B cell (primary cell): Measurements from ENCODE around the gene MAT1A. TPM values are rescaled to one million over a fixed set of nuclear protein-coding genes. Genes with fewer than 3 reads are reported as not detected.

Source experiments
- ATAC-seq: fragments of 200-7000 bp; cut with Tn5 transposase; one replicate; pipeline ENCODE4 v1.10.0; 2021; ENCODE audit warnings: low read depth, mild to moderate bottlenecking, moderate number of reproducible peaks, moderate library complexity
- CTCF ChIA-PET: fragments of 350-600 bp; sonication (Branson Sonifier 250); formaldehyde crosslinking; loops from one replicate; lab custom pipeline; 2021; ENCODE audit warnings: antibody characterized with exemption, inconsistent platforms; lab: Charles Lee
- POLR2A ChIA-PET: fragments of 350-600 bp; sonication (Branson Sonifier 250); formaldehyde crosslinking; loops from one replicate; lab custom pipeline; 2021; ENCODE audit warnings: antibody characterized with exemption; lab: Charles Lee
- DNase-seq: peaks from one replicate; pipeline ENCODE4 v3.0.0; 2013
- H2AFZ ChIP-seq: 2 replicates; pipeline ENCODE4 v1.6.1; 2012; ENCODE audit warnings: mild to moderate bottlenecking, low read depth, low read length; ENCODE audit not compliant: insufficient read depth, poor library complexity, severe bottlenecking
- H3K27ac ChIP-seq, 2 donors: 1 replicate in 1 of 2; 2 replicates in 1 of 2; pipeline ENCODE4 v1.5.1; 2012 to 2013; ENCODE audit warnings: low read length in 2 of 2, mild to moderate bottlenecking in 2 of 2, moderate library complexity in 1 of 2
- H3K27me3 ChIP-seq, 4 experiments: fragments of 200-600 bp in 1 of 4; sonication (generic) in 1 of 4; replicated peaks in 1 of 4; 1 replicate in 2 of 4; 2 replicates in 2 of 4; pipeline versions ENCODE4 v1.6.1 to v1.7.0; 2013 to 2016; ENCODE audit warnings: low read length in 3 of 4, mild to moderate bottlenecking in 2 of 4, mixed read lengths in 1 of 4, moderate library complexity in 1 of 4; ENCODE audit not compliant: insufficient read depth in 4 of 4, control insufficient read depth in 3 of 4; ENCODE audit errors: control extremely low read depth in 1 of 4
- H3K36me3 ChIP-seq, 2 experiments: replicated peaks in 1 of 2; 1 replicate in 1 of 2; 2 replicates in 1 of 2; pipeline versions ENCODE4 v1.6.1 to v1.7.1; 2013; ENCODE audit warnings: low read length in 1 of 2; ENCODE audit not compliant: insufficient read depth in 2 of 2, control insufficient read depth in 1 of 2; ENCODE audit errors: control extremely low read depth in 1 of 2, extremely low read depth in 1 of 2
- H3K4me1 ChIP-seq, 2 donors: fragments of 200-600 bp in 1 of 2; sonication (generic) in 1 of 2; 1 replicate in 1 of 2; 2 replicates in 1 of 2; pipeline versions ENCODE4 v1.5.1 to v1.6.1; 2013 to 2017; ENCODE audit warnings: low read length in 2 of 2; ENCODE audit not compliant: control insufficient read depth in 2 of 2, insufficient read depth in 2 of 2
- H3K4me2 ChIP-seq: replicated peaks from 2 replicates; pipeline ENCODE3; 2012; ENCODE audit warnings: mild to moderate bottlenecking, low read depth, low read length; ENCODE audit not compliant: poor library complexity, severe bottlenecking
- H3K4me3 ChIP-seq, 5 experiments: fragments of 200-600 bp in 1 of 5; sonication (generic) in 1 of 5; 1 replicate in 3 of 5; 2 replicates in 2 of 5; pipeline versions ENCODE4 v1.5.1 to v1.7.0; 2011 to 2016; ENCODE audit warnings: low read length in 4 of 5, mild to moderate bottlenecking in 4 of 5, low read depth in 2 of 5, control low read depth in 1 of 5, moderate library complexity in 1 of 5; ENCODE audit not compliant: insufficient read depth in 1 of 5; ENCODE audit errors: control extremely low read depth in 1 of 5, extremely low read depth in 1 of 5
- H3K79me2 ChIP-seq: fragments of 200-600 bp; sonication (generic); one replicate; pipeline ENCODE4 v1.6.0; 2016; ENCODE audit warnings: low read length; ENCODE audit not compliant: control insufficient read depth, insufficient read depth
- H3K9ac ChIP-seq: fragments of 200-600 bp; sonication (generic); 2 replicates; pipeline ENCODE4 v1.6.1; 2017; ENCODE audit warnings: mild to moderate bottlenecking, low read length, moderate library complexity
- H3K9me3 ChIP-seq, 3 donors: one replicate each; pipeline versions ENCODE4 v1.6.1 to v1.7.1; 2013; ENCODE audit warnings: low read length in 2 of 3; ENCODE audit not compliant: control insufficient read depth in 2 of 3, insufficient read depth in 1 of 3; ENCODE audit errors: control extremely low read depth in 1 of 3
- H4K20me1 ChIP-seq: 2 replicates; pipeline ENCODE4 v1.6.0; 2012; ENCODE audit warnings: mild to moderate bottlenecking, low read length; ENCODE audit not compliant: insufficient read depth, control insufficient read depth, poor library complexity, severe bottlenecking
- H3K27ac Mint-ChIP-seq: one replicate; pipeline ENCODE4 v1.8.0; 2021; ENCODE audit warnings: mixed read lengths
- H3K27me3 Mint-ChIP-seq: one replicate; pipeline ENCODE4 v1.8.0; 2021; ENCODE audit warnings: mixed read lengths
- H3K4me1 Mint-ChIP-seq: one replicate; pipeline ENCODE4 v1.8.0; 2021; ENCODE audit warnings: mixed read lengths
- H3K4me3 Mint-ChIP-seq: one replicate; pipeline ENCODE4 v1.8.0; 2021; ENCODE audit warnings: mixed read lengths
- H3K9me3 Mint-ChIP-seq: one replicate; pipeline ENCODE4 v1.8.0; 2022; ENCODE audit warnings: mixed read lengths; ENCODE audit not compliant: insufficient read depth
- EZH2 ChIP-seq: IDR thresholded peaks from 2 replicates; pipeline ENCODE4 v1.6.1; 2012; ENCODE audit warnings: borderline replicate concordance, low read depth, mild to moderate bottlenecking, moderate library complexity, low read length; ENCODE audit not compliant: insufficient read depth, poor library complexity, severe bottlenecking
- WGBS: methylation state at CpG from one replicate; pipeline ENCODE4 v1.1.5; 2013; ENCODE audit warnings: missing lambda C conversion rate; ENCODE audit not compliant: insufficient coverage; 5-methylcytosine and 5-hydroxymethylcytosine counted together
- intact Hi-C: fragments of 100-400 bp; cut with micrococcal nuclease; formaldehyde crosslinking; loops from one replicate; pipeline ENCODE4 v1.10.0; 2022
- polyA plus RNA-seq: library from polyadenylated mRNA; depleted of rRNA; stranded (reverse); fragments of >200 nt; gene quantifications from 2 replicates; pipeline ENCODE4 v1.2.3, GENCODE V29; 2012
- total RNA-seq, 2 donors: library from RNA; stranded (reverse); fragments of 120-200 nt in 1 of 2; gene quantifications; 1 replicate in 1 of 2; 2 replicates in 1 of 2; pipeline versions ENCODE4 v1.2.3 to v1.2.4, GENCODE V29; 2013 to 2022
- TF ChIP-seq, protein P1 (sequence below): fragments of 200-600 bp; IDR thresholded peaks from one replicate; pipeline ENCODE4 v1.8.0; 2022; ENCODE audit warnings: antibody characterized with exemption, mild to moderate bottlenecking

MAT1A gene
- total and polyA plus RNA-seq, 2 donors (not counting 1 experiment from before 2014, with no cell fraction given) = not detected

DNA sequence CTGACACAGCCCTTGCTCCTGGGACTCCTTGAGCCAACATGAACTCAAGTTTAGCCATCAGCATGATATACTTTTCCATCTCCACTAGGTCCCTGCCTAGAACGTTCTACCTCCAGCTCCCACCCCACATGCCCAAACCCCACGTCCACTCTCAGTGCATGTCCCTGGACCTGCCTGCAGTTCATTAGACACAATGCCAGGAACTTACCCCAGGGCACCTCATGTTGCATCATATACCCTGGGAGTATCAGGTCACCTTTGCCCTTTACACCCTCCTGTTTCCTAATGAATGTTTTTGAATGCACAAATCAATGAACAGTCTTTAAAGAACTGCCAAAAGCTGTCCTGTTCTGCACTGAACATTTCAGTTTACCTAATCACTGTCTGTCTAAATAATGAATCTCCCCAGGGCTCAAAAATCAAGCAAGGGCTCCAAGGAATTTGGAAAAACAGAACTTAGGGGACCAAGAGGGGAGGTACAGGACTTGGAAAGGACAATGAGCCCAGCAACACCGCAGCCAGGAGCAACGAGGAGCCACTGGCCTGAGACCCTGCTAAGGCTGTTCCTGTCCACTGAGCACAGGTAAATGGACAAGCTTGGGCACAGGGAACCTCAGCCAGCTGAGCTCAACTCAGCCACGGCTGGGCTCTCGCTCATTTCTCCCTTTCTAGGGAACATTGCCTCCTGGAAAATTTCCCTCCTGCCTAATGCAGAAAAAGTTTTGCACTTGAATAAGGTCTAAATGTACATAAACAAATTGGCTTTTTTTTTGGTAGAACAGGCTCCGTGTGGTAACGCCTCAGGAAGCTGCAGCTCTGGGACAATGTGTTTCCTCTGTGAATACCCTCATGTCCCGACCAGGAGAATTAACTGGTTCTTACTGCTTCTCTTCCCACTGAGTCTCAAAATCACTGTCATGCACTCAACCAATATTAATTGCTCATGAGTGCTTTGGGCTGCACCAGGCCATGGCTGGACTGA is 7.4 kb downstream of the MAT1A start:
- intact Hi-C loops = no loop called here
- ChIA-PET POLR2A (no interaction called here), CTCF (interaction anchor here (0.6 kb wide), 1 partner anchor 367 kb away, joined by 4 read pairs; no protein-coding TSS in a partner anchor)
- H3K36me3 ChIP-seq = no peaks in the 10 kb centered on the region
- no peak for TF ChIP-seq EZH2
- TF ChIP-seq, protein P1, sequence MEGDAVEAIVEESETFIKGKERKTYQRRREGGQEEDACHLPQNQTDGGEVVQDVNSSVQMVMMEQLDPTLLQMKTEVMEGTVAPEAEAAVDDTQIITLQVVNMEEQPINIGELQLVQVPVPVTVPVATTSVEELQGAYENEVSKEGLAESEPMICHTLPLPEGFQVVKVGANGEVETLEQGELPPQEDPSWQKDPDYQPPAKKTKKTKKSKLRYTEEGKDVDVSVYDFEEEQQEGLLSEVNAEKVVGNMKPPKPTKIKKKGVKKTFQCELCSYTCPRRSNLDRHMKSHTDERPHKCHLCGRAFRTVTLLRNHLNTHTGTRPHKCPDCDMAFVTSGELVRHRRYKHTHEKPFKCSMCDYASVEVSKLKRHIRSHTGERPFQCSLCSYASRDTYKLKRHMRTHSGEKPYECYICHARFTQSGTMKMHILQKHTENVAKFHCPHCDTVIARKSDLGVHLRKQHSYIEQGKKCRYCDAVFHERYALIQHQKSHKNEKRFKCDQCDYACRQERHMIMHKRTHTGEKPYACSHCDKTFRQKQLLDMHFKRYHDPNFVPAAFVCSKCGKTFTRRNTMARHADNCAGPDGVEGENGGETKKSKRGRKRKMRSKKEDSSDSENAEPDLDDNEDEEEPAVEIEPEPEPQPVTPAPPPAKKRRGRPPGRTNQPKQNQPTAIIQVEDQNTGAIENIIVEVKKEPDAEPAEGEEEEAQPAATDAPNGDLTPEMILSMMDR = no peak
- H4K20me1 ChIP-seq = no peaks in the 10 kb centered on the region
- no peaks in the 10 kb centered on the region for H3K9me3 ChIP-seq
- no peak overlapping the region for H2AFZ ChIP-seq
- no peaks in the 10 kb centered on the region for H3K79me2 ChIP-seq
- Mint-ChIP-seq H3K27ac (no peak overlapping the region), H3K9me3 (no peaks in the 10 kb centered on the region), H3K27me3 (peaks cover 6% of the 10 kb centered on the region), H3K4me1 (no peaks in the 10 kb centered on the region), H3K4me3 (no peak overlapping the region)
- 53% methylated on average over 9 of the region's 9 CpGs for WGBS
- no peaks in the 10 kb centered on the region for H3K4me1 ChIP-seq
- H3K9ac ChIP-seq = no peak overlapping the region
- H3K27me3 ChIP-seq = peaks cover 0 to 4% (median 0%) of the 10 kb centered on the region in 4 experiments
- no peak for DNase-seq
- no peak overlapping the region for H3K4me3 ChIP-seq
- H3K4me2 ChIP-seq = no peak overlapping the region
- ATAC-seq = no peak
- H3K27ac ChIP-seq = no peak overlapping the region

DNA sequence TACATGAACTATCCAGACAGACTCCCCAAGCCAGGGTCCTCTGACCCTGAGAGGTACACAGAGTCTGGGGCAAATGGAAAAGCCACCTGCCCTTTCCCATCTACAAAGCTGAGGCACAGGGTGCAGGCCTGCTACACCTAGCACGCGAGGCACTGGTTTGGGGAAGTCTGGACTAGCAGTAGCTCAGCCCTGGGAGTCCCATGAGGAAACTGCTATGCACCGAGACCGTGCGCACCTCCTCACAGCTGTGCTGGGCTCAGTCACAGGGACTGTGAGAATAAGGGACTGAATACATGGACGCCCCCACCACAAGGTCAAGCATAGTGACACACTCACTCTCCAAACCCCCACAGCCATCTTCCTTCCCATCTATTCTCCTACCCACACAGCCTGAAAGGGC is 8.2 kb downstream of the MAT1A start:
- intact Hi-C loops = no loop called here
- H3K27ac ChIP-seq = no peak overlapping the region
- H4K20me1 ChIP-seq = no peaks in the 10 kb centered on the region
- no peak overlapping the region for H3K27ac Mint-ChIP-seq
- ChIA-PET CTCF (interaction anchor here (0.6 kb wide), 1 partner anchor 367 kb away, joined by 4 read pairs; no protein-coding TSS in a partner anchor), POLR2A (no interaction called here)
- H2AFZ ChIP-seq = no peak overlapping the region
- H3K9ac ChIP-seq = no peak overlapping the region
- ATAC-seq (no peak), DNase-seq (no peak)
- no peaks in the 10 kb centered on the region for H3K9me3 Mint-ChIP-seq
- 1% methylated on average over 6 of the region's 6 CpGs for WGBS
- H3K4me1 Mint-ChIP-seq = no peaks in the 10 kb centered on the region
- H3K9me3 ChIP-seq = no peaks in the 10 kb centered on the region
- H3K4me1 ChIP-seq = no peaks in the 10 kb centered on the region
- H3K79me2 ChIP-seq = no peaks in the 10 kb centered on the region
- no peaks in the 10 kb centered on the region for H3K36me3 ChIP-seq
- H3K27me3 Mint-ChIP-seq = peaks cover 4% of the 10 kb centered on the region
- no peak overlapping the region for H3K4me3 Mint-ChIP-seq
- no peak overlapping the region for H3K4me2 ChIP-seq
- no peak overlapping the region for H3K4me3 ChIP-seq
- peaks cover 0 to 2% (median 0%) of the 10 kb centered on the region in 4 experiments for H3K27me3 ChIP-seq
- TF ChIP-seq EZH2 = no peak
- TF ChIP-seq, protein P1 = no peak
